GM19438 (cell line): Measurements from ENCODE around the gene IFIT2.
"Not testable (repeated sequence)": the region's sequence is repeated elsewhere in the genome, so short reads cannot be mapped to it uniquely, and the experiment has no call there.

Source experiments
- ATAC-seq: cut with Tn5 transposase; IDR thresholded peaks from one replicate; pipeline ENCODE4 v1.9.1; 2021; ENCODE audit warnings: low read depth; ENCODE audit not compliant: unreplicated experiment

Gene IFIT2

DNA sequence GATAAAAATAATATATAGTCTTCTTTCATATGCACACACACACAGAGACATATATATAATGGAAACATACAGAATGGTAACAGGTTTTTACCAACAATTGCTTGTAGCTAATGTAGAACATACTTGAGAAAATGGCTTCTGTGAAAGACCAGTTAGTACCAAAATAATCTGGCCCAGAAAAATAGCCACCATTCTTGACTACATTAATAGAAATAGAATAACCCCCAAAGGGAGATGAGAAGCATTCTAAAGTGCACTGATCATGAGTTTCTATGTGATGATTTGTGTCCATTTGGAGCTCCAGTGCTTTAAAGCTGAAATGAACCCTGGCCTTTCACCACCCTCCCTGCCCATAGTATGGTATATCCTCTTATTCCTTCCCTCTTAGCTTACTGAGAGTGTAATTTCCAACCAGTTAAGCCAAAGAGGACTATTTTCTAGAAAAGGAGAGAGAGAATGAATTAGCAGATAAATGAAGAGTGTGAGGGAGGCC, 22.9 kb upstream of the IFIT2 start:
- no peak for ATAC-seq

DNA sequence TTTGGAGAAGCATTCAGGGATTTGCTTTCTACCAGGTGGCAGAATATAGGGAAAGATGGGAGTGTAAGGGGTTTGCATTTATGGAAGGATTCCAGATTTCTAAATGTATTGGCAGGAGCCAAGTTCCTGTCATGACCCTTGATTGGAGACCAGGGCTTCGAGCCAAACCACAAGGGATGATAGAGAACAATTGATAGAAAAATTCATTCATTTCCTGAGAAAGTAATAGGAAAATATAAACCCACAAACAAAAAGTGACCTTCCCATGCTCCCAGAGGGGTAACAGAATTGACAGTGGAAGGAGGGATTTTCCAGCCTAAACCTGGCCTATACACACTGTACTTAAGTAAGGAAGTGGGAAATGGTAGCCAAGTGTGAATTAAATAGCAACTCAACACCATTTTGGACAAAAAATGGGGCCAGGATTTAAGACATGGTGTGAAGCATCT, 22.4 kb upstream of the IFIT2 start:
- ATAC-seq, result no peak

DNA sequence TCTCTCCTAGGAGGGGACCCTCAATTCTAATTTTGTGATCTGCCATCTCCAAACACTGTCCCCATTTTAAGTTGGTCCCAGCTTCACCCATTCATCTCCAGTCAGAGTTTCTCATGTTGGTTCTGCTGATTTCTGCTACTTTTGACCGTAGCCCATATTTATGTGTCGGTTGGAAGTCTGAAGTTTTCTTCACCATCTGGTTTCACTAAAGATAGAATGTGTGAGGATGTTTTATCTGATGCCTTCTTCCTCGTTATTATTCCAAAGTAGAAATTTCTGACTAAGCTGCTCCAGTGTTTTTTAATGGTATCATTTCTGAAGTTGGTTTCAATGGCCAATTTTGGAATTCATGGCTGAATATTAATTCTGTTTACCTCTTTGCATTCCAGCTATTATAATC, 21.3 kb upstream of the IFIT2 start:
- no peak for ATAC-seq

- ATAC-seq, result no peak
Measured at GRCh38 chr10:89281606-89282395, 20.0 kb upstream of the IFIT2 start.

- no peak for ATAC-seq
Measured at GRCh38 chr10:89283025-89283935, 18.6 kb upstream of the IFIT2 start.

- no peak for ATAC-seq
Measured at GRCh38 chr10:89283936-89284475, 17.8 kb upstream of the IFIT2 start.

DNA sequence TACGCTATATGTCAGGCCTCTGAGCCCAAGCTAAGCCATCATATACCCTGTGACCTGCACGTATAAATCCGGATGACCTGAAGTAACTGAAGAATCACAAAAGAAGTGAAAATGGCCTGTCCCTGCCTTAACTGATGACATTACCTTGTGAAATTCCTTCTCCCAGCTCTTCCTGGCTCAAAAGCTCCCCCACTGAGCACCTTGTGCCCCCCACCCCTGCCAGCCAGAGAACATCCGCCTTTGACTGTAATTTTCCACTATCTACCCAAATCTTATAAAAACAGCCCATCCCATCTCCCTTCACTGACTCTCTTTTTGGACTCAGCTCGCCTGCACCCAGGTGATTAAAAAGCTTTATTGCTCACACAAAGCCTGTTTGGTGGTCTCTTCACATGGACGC, 17.1 kb upstream of the IFIT2 start:
- not testable (repeated sequence) for ATAC-seq

- ATAC-seq, result not testable (repeated sequence)
Measured at GRCh38 chr10:89285303-89285702, 16.5 kb upstream of the IFIT2 start.

DNA sequence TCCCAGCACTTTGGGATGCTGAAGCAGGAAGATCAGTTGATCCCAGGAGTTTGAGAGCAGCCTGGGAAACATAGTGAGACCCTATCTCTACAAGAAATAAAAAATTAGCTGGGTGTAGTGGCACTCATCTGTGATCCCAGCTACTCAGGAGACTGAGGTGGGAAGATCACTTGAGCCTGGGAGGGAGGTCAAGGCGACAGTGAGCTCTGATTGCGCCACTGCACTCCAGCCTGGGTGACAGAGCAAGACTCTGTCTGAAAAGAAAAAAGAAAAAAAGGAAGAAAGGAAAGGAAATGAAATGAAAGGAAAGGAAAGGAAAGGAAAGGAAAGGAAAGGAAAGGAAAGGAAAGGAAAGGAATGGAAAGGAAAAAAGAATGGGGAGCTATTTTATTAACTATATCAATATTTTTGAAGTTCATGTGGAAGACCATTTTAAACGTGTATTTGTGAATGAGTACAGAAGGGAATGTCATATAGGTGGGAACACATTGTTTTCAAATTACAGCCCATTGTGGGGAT, 7.1 kb upstream of the IFIT2 start:
- ATAC-seq, result no peak

DNA sequence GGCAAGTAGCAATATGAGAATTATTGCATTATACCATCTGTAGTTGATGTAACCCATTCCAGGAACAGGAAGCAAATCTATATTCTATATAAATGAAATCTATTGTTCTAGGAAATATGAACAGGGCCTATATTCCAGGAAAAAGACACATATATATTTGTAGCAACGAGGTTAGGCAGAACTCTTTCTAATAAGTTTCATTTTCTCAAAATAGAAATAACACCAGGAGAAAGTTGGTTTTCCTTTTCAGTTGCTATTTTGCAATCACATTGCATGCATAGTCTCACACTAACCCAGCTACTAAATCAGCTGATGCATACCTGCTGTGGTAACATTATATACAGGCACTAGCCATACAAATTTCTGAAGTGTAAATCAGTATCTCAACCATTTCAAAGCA, 6.2 kb upstream of the IFIT2 start:
- no peak for ATAC-seq

DNA sequence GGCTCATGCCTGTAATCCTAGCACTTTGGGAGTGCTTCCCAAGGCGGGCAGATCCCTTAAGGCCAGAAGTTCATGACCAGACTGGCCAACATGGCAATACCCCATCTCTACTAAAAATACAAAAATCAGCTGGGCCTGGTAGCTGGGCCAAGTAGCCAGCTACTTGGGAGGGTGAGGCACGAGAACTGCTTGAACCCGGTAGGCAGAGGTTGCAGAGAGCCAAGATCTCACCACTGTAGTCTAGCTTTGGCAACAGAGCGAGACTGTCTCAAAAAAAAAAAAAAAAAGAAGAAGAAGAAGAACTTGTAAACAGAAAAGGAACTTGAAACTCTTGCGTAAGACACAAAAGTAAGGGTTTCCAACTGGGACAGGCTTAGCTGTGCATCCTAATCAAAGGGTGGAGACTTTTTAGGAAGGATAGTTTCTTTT, 5.6 kb upstream of the IFIT2 start:
- ATAC-seq, result no peak

DNA sequence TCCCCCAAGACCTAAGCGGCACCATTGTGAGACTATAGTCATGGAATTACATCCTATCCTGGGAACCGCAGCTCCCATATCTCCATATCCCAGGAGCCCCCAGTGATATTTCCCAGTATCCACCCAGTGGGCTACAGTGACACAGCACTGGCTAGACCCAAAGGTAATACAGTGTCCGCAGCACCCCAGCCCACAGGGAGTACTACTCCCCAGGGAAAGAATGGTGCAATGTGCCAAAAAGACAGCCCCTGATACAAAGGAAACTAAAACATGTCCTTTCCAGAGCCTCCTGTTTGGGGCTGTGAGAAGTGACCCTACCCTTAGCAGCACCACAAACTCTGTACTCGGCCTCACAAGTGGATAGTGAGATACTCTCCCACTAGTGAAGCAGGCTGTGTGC, 4.5 kb upstream of the IFIT2 start:
- no peak for ATAC-seq

- no peak for ATAC-seq
Measured at GRCh38 chr10:89297791-89298190, 4.1 kb upstream of the IFIT2 start.

GRCh38 chr10:89299031-89299430, 2.8 kb upstream of the IFIT2 start:
- ATAC-seq, result no peak

DNA sequence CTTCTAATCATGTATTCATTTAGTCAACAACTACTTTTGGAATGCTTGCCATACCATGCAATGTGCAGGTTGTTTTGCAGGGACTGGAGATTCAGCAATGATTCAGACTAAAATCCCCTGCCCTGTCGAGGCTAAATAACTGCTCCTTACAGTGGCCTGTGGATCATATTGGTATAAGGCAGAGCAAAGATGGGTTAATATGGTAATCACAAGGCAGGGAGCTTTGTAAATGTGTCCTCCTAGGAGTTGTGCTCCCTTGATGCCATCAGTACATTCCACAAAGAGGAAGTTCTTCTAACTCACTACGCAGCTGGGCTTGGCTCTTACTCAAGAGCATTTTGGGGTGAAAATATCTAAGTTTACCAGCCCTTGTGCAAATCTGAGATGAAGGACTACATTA, 614 bp upstream of the IFIT2 start:
- peak; percentile 23 for ATAC-seq

- no peak for ATAC-seq
Measured at GRCh38 chr10:89302625-89303024, 779 bp downstream of the IFIT2 start.

DNA sequence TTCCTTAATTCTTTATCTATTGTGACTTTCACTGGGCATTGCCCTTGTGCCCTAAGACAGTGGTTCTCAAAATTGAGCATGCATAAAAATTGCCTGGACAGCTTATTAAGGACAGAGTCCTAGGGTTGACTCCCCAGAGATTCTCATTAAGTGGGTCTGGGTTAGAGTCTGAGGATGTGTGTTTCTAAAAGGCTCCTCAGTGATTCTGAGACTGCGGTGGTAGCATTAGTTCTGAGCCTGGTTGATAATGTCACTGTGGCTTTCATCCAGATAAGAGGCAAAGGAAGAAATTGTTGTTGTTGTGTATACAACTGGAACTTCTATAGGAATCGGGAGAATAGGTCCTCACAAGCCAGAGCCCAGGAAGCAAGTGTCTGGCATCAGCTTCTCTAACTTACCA, 1.3 kb downstream of the IFIT2 start:
- ATAC-seq, result no peak

GRCh38 chr10:89304026-89304425, 2.2 kb downstream of the IFIT2 start:
- ATAC-seq, result no peak

DNA sequence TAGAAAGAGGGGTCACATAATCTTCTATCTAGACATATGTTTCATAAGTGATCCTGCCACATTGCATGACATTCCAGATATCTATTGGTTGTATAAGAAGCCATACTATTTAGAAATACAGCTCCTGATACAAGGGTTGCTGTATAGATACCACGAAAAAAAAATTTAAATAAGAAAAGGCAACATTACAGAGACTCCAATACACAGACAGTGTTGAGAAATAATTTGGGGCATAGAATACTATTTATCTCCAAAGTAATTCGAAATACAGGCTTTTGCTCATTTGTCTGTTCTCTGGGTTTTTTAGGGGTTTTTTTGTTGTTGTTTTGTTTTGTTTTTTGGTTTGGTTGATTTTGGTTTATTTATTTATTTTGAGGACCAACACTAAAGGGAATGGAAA, 2.6 kb downstream of the IFIT2 start:
- no peak for ATAC-seq

- no peak for ATAC-seq
Measured at GRCh38 chr10:89304925-89305324, 3.1 kb downstream of the IFIT2 start.
